ENCODE results near the gene COTL1.

The COTL1 gene

GRCh38 chr16:84598360-84598759, 19.5 kb downstream of the COTL1 start:
- H3K4me1 ChIP-seq = peaks cover 20% of the 10 kb centered on the region
- no peaks in the 10 kb centered on the region for H3K36me3 ChIP-seq
- no peak for DNase-seq
- no peak for TF ChIP-seq CTCF (IDR thresholded peaks at IDR 0.05; ENCODE audit: low read depth, low read length)
- H3K4me3 ChIP-seq (ENCODE audit: low read depth, low read length) = no peak overlapping the region
- H3K27me3 ChIP-seq = no peaks in the 10 kb centered on the region
- H3K9me3 ChIP-seq = no peaks in the 10 kb centered on the region

- DNase-seq = no peak
- Histone ChIP-seq H3K4me3 (ENCODE audit: low read depth, low read length) (no peak overlapping the region), H3K4me1 (peaks cover 16% of the 10 kb centered on the region), H3K9me3 (no peaks in the 10 kb centered on the region), H3K27me3 (no peaks in the 10 kb centered on the region), H3K36me3 (no peaks in the 10 kb centered on the region)
- TF ChIP-seq CTCF (IDR thresholded peaks at IDR 0.05; ENCODE audit: low read depth, low read length) = no peak
Observed at GRCh38 chr16:84597931-84598351, 19.9 kb downstream of the COTL1 start.

GRCh38 chr16:84597528-84597896, 20.4 kb downstream of the COTL1 start:
- no peak for DNase-seq
- Histone ChIP-seq H3K4me3 (ENCODE audit: low read depth, low read length) (no peak overlapping the region), H3K9me3 (no peaks in the 10 kb centered on the region), H3K27me3 (no peaks in the 10 kb centered on the region), H3K36me3 (no peaks in the 10 kb centered on the region), H3K4me1 (peaks cover 15% of the 10 kb centered on the region)
- TF ChIP-seq CTCF (IDR thresholded peaks at IDR 0.05; ENCODE audit: low read depth, low read length) = no peak

GRCh38 chr16:84596801-84597527, 20.9 kb downstream of the COTL1 start:
- H3K36me3 ChIP-seq = no peaks in the 10 kb centered on the region
- no peaks in the 10 kb centered on the region for H3K9me3 ChIP-seq
- no peaks in the 10 kb centered on the region for H3K27me3 ChIP-seq
- no peak overlapping the region for H3K4me3 ChIP-seq (ENCODE audit: low read depth, low read length)
- TF ChIP-seq CTCF (IDR thresholded peaks at IDR 0.05; ENCODE audit: low read depth, low read length) = no peak
- peaks cover 15% of the 10 kb centered on the region for H3K4me1 ChIP-seq
- no peak for DNase-seq

- TF ChIP-seq CTCF (IDR thresholded peaks at IDR 0.05; ENCODE audit: low read depth, low read length) = no peak
- no peaks in the 10 kb centered on the region for H3K27me3 ChIP-seq
- no peaks in the 10 kb centered on the region for H3K36me3 ChIP-seq
- H3K4me3 ChIP-seq (ENCODE audit: low read depth, low read length) = no peak overlapping the region
- no peaks in the 10 kb centered on the region for H3K9me3 ChIP-seq
- no peak for DNase-seq
- H3K4me1 ChIP-seq = peaks cover 13% of the 10 kb centered on the region
Observed at GRCh38 chr16:84596161-84596560, 21.7 kb downstream of the COTL1 start.

GRCh38 chr16:84595052-84595481, 22.8 kb downstream of the COTL1 start:
- H3K9me3 ChIP-seq = no peaks in the 10 kb centered on the region
- no peak for TF ChIP-seq CTCF (IDR thresholded peaks at IDR 0.05; ENCODE audit: low read depth, low read length)
- peaks cover 8% of the 10 kb centered on the region for H3K4me1 ChIP-seq
- no peak for DNase-seq
- H3K27me3 ChIP-seq = no peaks in the 10 kb centered on the region
- no peak overlapping the region for H3K4me3 ChIP-seq (ENCODE audit: low read depth, low read length)
- H3K36me3 ChIP-seq = no peaks in the 10 kb centered on the region
